AG04450 (cell line): ENCODE results near the gene SEC24D. TPM values are rescaled to one million over a fixed set of nuclear protein-coding genes. Genes with fewer than 3 reads are reported as not detected.

ENCODE experiments used
- CTCF ChIA-PET: fragments of 300-600, 350-600 bp; formaldehyde crosslinking; extraction: SDS; loops from one replicate; lab custom pipeline; 2022; ENCODE audit warnings: antibody characterized with exemption, inconsistent platforms; lab: Charles Lee
- POLR2A ChIA-PET: fragments of 350-600 bp; formaldehyde crosslinking; extraction: SDS; loops from one replicate; lab custom pipeline; 2021; ENCODE audit warnings: antibody characterized with exemption, inconsistent platforms; lab: Yijun Ruan, JAX
- DNase-seq: peaks from one replicate; pipeline ENCODE4 v3.0.0-alpha.2; 2011; ENCODE audit warnings: low read depth, low spot score
- H3K27ac ChIP-seq: one replicate; pipeline ENCODE4 v1.5.1; 2012; ENCODE audit warnings: low read depth, low read length, control low read depth
- H3K27me3 ChIP-seq: one replicate; pipeline ENCODE4 v1.6.0; 2012; ENCODE audit warnings: low read length; ENCODE audit not compliant: control insufficient read depth, insufficient read depth
- H3K4me3 ChIP-seq: 2 replicates; pipeline ENCODE4 v1.5.1; 2011; ENCODE audit warnings: mild to moderate bottlenecking, low read depth, low read length, control low read depth
- H3K9me3 ChIP-seq: 2 replicates; pipeline ENCODE4 v1.5.1; 2012; ENCODE audit warnings: low read length; ENCODE audit not compliant: control insufficient read depth, insufficient read depth
- polyA plus RNA-seq: library from polyadenylated mRNA; depleted of rRNA; stranded (reverse); fragments of >200 nt; gene quantifications from 2 replicates; pipeline ENCODE4 v1.2.3, GENCODE V29; 2011
- TF ChIP-seq, protein P1 (sequence below): IDR thresholded peaks from 2 replicates; pipeline ENCODE4 v1.5.1; 2011; ENCODE audit warnings: low read depth, low read length, control low read depth, inconsistent platforms

The SEC24D gene
- polyA plus RNA-seq, 1 experiment: 113 TPM

DNA sequence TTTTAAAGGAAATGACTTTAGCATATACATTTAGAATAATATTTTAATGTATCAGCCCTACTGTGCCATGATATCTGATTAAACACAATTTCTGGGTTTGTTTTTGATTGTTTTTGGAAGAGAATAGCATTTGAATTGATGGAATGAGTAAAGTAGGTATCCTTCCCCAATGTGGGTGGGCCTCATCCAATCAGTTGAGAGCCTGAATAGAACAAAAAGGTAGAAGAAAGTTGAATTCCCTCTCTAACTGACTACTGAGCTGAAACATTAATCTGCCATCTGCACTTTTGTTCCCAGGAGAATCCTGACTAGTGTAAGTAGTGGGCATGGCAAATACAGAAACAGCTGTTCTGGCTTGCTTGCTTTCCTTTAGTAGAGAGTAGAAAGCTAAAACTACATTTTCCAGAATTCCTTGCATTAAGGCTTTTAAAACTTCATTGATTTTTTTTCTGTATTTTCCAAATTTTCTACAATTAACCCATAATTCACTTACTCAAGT lies 9.7 kb upstream of the SEC24D start:
- TF ChIP-seq, protein P1, sequence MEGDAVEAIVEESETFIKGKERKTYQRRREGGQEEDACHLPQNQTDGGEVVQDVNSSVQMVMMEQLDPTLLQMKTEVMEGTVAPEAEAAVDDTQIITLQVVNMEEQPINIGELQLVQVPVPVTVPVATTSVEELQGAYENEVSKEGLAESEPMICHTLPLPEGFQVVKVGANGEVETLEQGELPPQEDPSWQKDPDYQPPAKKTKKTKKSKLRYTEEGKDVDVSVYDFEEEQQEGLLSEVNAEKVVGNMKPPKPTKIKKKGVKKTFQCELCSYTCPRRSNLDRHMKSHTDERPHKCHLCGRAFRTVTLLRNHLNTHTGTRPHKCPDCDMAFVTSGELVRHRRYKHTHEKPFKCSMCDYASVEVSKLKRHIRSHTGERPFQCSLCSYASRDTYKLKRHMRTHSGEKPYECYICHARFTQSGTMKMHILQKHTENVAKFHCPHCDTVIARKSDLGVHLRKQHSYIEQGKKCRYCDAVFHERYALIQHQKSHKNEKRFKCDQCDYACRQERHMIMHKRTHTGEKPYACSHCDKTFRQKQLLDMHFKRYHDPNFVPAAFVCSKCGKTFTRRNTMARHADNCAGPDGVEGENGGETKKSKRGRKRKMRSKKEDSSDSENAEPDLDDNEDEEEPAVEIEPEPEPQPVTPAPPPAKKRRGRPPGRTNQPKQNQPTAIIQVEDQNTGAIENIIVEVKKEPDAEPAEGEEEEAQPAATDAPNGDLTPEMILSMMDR: no peak
- H3K27me3 ChIP-seq: no peaks in the 10 kb centered on the region
- H3K4me3 ChIP-seq: no peak overlapping the region
- no peak for DNase-seq
- CTCF ChIA-PET: interaction anchor here (0.9 to 1.1 kb wide), 2 partner anchors 44 to 124 kb away, joined by 3 to 4 read pairs; no protein-coding TSS in a partner anchor
- no peaks in the 10 kb centered on the region for H3K9me3 ChIP-seq
- POLR2A ChIA-PET: no interaction called here
- no peak overlapping the region for H3K27ac ChIP-seq

DNA sequence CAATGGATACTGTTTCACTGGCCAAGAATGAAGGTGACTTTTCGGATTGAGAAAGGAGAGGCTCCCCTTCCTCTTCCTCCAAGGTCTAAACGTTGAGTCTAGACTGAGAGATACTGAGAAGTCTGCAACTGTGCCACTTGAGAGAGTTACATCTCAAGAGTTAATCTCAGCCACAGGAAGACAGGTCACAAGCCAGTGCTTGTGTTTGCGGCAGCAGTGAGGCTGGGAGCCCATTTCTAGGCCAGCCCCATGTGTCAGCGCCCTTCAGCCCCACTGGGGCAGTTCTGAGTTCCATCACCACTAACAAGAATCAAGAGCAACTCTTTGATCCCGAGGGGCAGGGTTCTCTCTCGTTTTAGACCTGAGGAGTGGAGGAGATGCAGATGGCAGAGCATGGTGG lies 7.3 kb upstream of the SEC24D start:
- TF ChIP-seq, protein P1: no peak
- ChIA-PET POLR2A (no interaction called here), CTCF (no interaction called here)
- Histone ChIP-seq H3K27ac (no peak overlapping the region), H3K9me3 (no peaks in the 10 kb centered on the region), H3K4me3 (no peak overlapping the region), H3K27me3 (no peaks in the 10 kb centered on the region)
- DNase-seq: no peak

DNA sequence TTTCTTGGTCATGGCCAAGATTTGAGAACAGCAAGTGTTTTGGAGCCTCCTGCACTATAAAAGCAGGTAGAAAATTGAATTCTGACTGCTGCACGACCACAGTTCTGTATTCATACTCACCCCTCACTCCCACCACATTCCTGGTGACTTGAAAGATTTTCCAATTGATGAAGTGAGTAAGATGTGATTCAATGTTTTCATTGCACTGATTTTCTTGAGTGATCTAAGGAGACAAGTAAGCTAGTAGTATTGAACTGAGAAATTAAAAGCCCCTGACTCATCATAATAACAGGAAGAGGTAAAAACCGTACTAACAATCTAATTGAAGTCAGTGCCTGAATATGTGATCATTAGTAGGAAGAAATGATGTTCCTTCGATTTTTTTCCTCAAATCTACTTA lies 6.1 kb upstream of the SEC24D start:
- Histone ChIP-seq H3K27ac (no peak overlapping the region), H3K27me3 (no peaks in the 10 kb centered on the region), H3K4me3 (no peak overlapping the region), H3K9me3 (no peaks in the 10 kb centered on the region)
- TF ChIP-seq, protein P1: no peak
- ChIA-PET CTCF (no interaction called here), POLR2A (no interaction called here)
- no peak for DNase-seq

DNA sequence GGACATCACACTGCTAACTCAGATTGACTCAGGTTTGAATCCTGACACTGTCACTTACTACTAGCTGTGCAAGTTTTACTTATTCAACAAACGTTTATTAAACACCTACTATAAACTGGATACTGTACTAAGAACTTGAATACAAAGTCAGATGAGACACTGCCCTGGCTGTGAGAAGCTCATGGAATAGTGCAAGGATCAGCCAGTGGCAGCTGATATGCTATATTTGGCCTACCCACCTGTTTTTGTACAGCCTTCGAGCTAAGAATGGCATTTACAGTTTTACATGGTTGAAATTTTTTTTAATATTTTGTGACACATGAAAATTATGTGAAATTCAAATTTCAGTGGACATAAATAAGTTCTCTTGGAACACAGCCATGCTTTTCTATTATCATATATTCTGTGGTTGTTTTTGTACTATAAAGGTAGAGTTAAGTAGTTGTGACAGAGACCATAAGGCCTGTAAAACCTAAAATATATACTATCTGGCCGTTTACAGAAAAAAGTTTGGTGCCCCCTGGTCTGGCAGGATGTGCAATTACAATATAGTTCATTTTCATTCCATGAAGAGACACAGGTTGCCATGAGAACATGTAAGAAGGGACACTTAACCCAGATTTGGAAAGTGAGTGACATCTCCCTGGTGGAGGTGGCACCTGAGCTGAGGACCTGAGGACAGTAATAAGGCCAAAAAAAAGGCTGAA lies 3.4 kb upstream of the SEC24D start:
- no peak for DNase-seq
- CTCF ChIA-PET: interaction anchor here (0.9 to 1.6 kb wide), 4 partner anchors 25 to 130 kb away, joined by 3 to 6 read pairs (median 3); no protein-coding TSS in a partner anchor
- no peaks in the 10 kb centered on the region for H3K9me3 ChIP-seq
- H3K4me3 ChIP-seq: no peak overlapping the region
- POLR2A ChIA-PET: interaction anchor here (1.3 kb wide), 1 partner anchor 72 kb away, joined by 3 read pairs; no protein-coding TSS in a partner anchor
- H3K27ac ChIP-seq: no peak overlapping the region
- H3K27me3 ChIP-seq: no peaks in the 10 kb centered on the region
- TF ChIP-seq, protein P1: no peak

DNA sequence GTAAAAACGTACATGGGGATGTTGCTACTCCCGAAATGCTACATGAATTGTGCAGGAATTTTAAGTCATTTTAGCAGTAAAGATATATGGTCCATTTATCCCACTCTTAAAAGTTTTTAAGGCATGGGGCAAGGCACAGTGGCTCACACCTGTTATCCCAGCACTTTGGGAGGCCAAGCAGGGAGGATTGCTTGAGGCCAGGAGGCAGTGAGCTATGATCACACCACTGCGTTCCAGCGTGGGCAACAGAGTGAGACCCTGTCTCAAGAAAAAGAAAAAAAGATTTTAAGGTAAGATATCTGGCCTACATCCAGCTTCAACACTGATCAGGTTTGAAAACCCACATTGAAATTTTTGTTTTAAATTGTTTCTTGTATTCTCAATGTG lies 1.2 kb upstream of the SEC24D start:
- no peaks in the 10 kb centered on the region for H3K27me3 ChIP-seq
- TF ChIP-seq, protein P1: no peak
- ChIA-PET POLR2A (interaction anchor here (0.7 to 2.1 kb wide), 2 partner anchors 17 to 52 kb away, joined by 5 to 8 read pairs; partner anchors contain the start of gene SYNPO2), CTCF (interaction anchor here (0.9 to 1.5 kb wide), 2 partner anchors 47 to 65 kb away, joined by 3 read pairs; no protein-coding TSS in a partner anchor)
- no peak overlapping the region for H3K27ac ChIP-seq
- DNase-seq: no peak
- H3K9me3 ChIP-seq: no peaks in the 10 kb centered on the region
- no peak overlapping the region for H3K4me3 ChIP-seq
